Germinal center (tissue), 1 donor: Measurements from ENCODE around the gene LOXL1.

Experiments
- DNase-seq: peaks from one replicate; pipeline ENCODE4 v3.0.0; 2012; ENCODE audit warnings: mixed read lengths, low spot score

LOXL1 gene

DNA sequence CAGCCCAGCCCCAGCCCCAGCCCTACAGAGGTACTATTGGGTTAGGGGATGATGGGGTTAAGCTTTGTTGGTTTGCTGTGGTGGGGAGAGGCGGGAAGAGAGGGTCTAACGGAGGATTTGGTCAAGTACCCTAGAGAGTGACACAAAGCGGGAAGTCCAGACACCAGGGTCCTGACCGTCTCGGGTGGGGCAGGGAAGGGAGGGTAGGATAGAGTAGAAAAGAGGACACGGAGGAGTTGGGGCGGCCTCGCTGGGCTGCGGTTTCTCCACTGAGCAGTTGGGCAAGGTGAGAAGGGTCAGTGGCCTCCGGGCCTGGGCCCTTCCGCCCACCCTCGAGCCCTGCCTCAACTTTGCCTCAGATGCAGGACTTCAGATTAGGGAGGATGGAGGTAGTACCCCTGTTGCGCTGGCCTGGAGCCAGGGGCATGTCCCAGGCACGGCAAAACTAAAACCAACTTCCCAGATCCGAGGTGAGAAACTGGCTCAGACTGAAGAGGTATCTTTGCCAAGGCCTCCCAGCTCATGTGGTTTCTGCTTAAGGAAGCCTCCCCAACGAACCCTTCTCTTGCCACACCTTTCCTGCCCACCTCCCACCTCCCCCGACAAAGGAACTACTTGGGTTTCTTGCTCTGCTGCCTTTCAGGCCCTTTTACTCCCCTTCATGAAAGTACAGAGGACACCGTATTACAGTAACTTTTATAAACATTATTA lies 68.8 kb downstream of the LOXL1 start:
- DNase-seq, result no peak

DNA sequence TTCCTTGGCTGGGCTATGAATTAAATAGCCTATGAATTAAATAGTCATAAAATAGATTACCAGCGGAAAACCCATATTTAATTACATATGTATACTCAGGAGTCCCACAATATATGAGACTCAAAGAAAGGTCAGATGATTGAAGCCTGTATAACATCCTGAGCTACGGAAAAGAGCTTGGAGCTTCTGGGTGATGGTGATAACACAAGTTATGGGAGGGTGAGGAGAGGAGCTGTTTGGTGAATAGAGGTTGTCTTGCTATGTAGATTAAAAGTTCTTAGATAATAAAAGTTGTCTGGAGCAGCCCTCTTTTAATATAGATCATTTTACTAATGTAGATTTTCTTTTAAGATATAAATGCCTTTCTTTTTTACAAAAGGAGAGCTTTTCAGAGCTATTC lies 70.0 kb downstream of the LOXL1 start:
- no peak for DNase-seq

DNA sequence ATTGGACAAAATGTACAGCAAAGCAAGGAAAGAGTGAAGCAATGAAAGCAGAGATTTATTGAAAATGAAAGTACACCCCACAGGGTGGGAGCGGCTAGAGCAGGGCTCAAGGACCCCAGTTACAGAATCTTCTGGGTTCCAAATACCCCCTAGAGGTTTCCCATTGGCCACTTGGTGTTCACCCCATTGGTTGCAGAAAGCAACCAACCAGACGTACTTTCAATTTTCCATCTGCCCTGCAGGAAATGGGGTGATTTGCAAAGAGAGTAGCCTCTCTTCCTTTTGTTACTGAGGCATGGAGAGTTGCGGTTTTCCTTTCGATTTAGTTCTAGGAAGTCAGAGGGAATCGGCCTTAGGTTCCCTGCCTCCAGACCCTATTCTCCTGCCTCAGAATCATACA lies 70.7 kb downstream of the LOXL1 start:
- peak; percentile 56 for DNase-seq

DNA sequence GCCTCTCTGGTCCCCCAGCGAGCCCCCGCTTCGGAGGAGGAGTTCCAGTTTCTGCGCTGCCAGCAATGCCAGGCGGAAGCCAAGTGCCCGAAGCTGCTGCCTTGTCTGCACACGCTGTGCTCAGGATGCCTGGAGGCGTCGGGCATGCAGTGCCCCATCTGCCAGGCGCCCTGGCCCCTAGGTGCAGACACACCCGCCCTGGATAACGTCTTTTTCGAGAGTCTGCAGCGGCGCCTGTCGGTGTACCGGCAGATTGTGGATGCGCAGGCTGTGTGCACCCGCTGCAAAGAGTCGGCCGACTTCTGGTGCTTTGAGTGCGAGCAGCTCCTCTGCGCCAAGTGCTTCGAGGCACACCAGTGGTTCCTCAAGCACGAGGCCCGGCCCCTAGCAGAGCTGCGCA lies 71.7 kb downstream of the LOXL1 start:
- DNase-seq, result no peak
